Stimulated activated CD4-positive, alpha-beta T cell treated with anti-CD3 and anti-CD28 coated beads, Interleukin-1b, Interleukin-23, amount 100 ng/mL, for 1 hour (primary cell): ENCODE measurements around the gene INPPL1.

ENCODE experiments used
- DNase-seq, 2 donors: peaks; one replicate each; pipeline ENCODE4 v3.0.0-alpha.2; 2020; ENCODE audit warnings: low read depth in 2 of 2

Gene INPPL1

GRCh38 chr11:72280037-72280436, 55.5 kb downstream of the INPPL1 start:
- no peak for DNase-seq

- no peak for DNase-seq
Observed at GRCh38 chr11:72280726-72281315, 56.3 kb downstream of the INPPL1 start.

GRCh38 chr11:72283947-72284346, 59.4 kb downstream of the INPPL1 start:
- no peak for DNase-seq

- DNase-seq, result no peak
Observed at GRCh38 chr11:72287293-72287692, 62.7 kb downstream of the INPPL1 start.
